HepG2 (cell line): ENCODE results near the gene EARS2. TPM values are rescaled to one million over a fixed set of nuclear protein-coding genes. Genes with fewer than 3 reads are reported as not detected.

Source experiments
- ADNP ChIP-seq: sonication (generic); formaldehyde crosslinking; IDR thresholded peaks from 2 replicates; pipeline ENCODE4 v1.4.0; 2020; ENCODE audit warnings: missing genetic modification reagents
- ARNTL ChIP-seq: sonication (generic); formaldehyde crosslinking; IDR thresholded peaks from 2 replicates; pipeline ENCODE4 v1.4.0; 2020; ENCODE audit warnings: mild to moderate bottlenecking, missing genetic modification reagents
- CREB1 ChIP-seq, 2 experiments: fragments of 450-650 bp in 1 of 2; IDR thresholded peaks; 2 replicates each; pipeline ENCODE4 v1.6.1; 2016 to 2017; ENCODE audit warnings: control low read depth in 1 of 2, mild to moderate bottlenecking in 1 of 2, missing compliant biosample characterization in 1 of 2, missing genetic modification characterization in 1 of 2
- CREM ChIP-seq, 2 experiments: sonication (generic) in 1 of 2; formaldehyde crosslinking in 1 of 2; IDR thresholded peaks; 2 replicates each; pipeline versions ENCODE4 v1.4.0 to v1.6.1; 2016 to 2020; ENCODE audit warnings: antibody characterized with exemption in 1 of 2, mild to moderate bottlenecking in 1 of 2, missing genetic modification reagents in 1 of 2
- HDAC6 ChIP-seq: fragments of 200-600 bp; sonication (generic); IDR thresholded peaks from 2 replicates; pipeline ENCODE4 v1.7.0; 2017; ENCODE audit warnings: mild to moderate bottlenecking, antibody characterized with exemption, low read length, low read depth
- ISL2 ChIP-seq: sonication (generic); formaldehyde crosslinking; IDR thresholded peaks from 2 replicates; pipeline ENCODE4 v1.5.0; 2020; ENCODE audit warnings: missing genetic modification reagents
- NFRKB ChIP-seq: fragments of 450-650 bp; IDR thresholded peaks from 2 replicates; pipeline ENCODE4 v1.6.1; 2017
- TEAD3 ChIP-seq: optimal IDR thresholded peaks from 2 replicates; pipeline ENCODE3; 2016; ENCODE audit warnings: borderline replicate concordance
- TSC22D2 ChIP-seq: sonication (generic); formaldehyde crosslinking; IDR thresholded peaks from 2 replicates; pipeline ENCODE4 v1.5.1; 2020; ENCODE audit warnings: missing genetic modification reagents, mild to moderate bottlenecking, borderline replicate concordance
- XBP1 ChIP-seq: sonication (generic); formaldehyde crosslinking; IDR thresholded peaks from 2 replicates; pipeline ENCODE4 v1.5.0; 2020; ENCODE audit warnings: missing genetic modification reagents
- YEATS4 ChIP-seq: sonication (generic); formaldehyde crosslinking; IDR thresholded peaks from 2 replicates; pipeline ENCODE4 v1.4.0; 2020; ENCODE audit warnings: missing genetic modification reagents, borderline replicate concordance
- ZFP36L1 ChIP-seq: sonication (generic); formaldehyde crosslinking; IDR thresholded peaks from 2 replicates; pipeline ENCODE4 v1.8.0; 2022; ENCODE audit warnings: mild to moderate bottlenecking, missing genetic modification reagents, moderate library complexity
- ZNF772 ChIP-seq: sonication (generic); formaldehyde crosslinking; IDR thresholded peaks from 2 replicates; pipeline ENCODE4 v1.5.0; 2020; ENCODE audit warnings: mild to moderate bottlenecking, missing genetic modification reagents
- ZNF816 ChIP-seq: sonication (generic); formaldehyde crosslinking; IDR thresholded peaks from 2 replicates; pipeline ENCODE4 v1.8.0; 2022; ENCODE audit warnings: missing genetic modification reagents, mild to moderate bottlenecking, borderline replicate concordance
- ZNF850 ChIP-seq: sonication (generic); formaldehyde crosslinking; conservative IDR thresholded peaks from 2 replicates; pipeline ENCODE4 v1.9.0; 2021; ENCODE audit warnings: mild to moderate bottlenecking, missing genetic modification reagents
- ZNF891 ChIP-seq: sonication (generic); formaldehyde crosslinking; IDR thresholded peaks from 2 replicates; pipeline ENCODE4 v1.5.0; 2020; ENCODE audit warnings: mild to moderate bottlenecking, missing genetic modification reagents
- ZSCAN22 ChIP-seq: sonication (generic); formaldehyde crosslinking; IDR thresholded peaks from 2 replicates; pipeline ENCODE4 v1.4.0; 2020; ENCODE audit warnings: mild to moderate bottlenecking, missing genetic modification reagents
- polyA plus RNA-seq, 8 experiments: library from polyadenylated mRNA; depleted of rRNA in 3 of 8; stranded (reverse) in 7 of 8; unstranded in 1 of 8; fragments of >200 nt; fragmentation: Illumina TruSeq in 4 of 8; extraction: Trizol in 4 of 8; gene quantifications; 2 replicates each; pipeline versions ENCODE4 v1.2.1 to v1.2.3, GENCODE V29; 2011 to 2016; ENCODE audit warnings: low read depth in 4 of 8, missing spikeins in 1 of 8, mixed read lengths in 1 of 8; ENCODE audit not compliant: insufficient read depth in 1 of 8
- total RNA-seq, 5 experiments: library from RNA; depleted of rRNA; stranded (reverse); fragments of >200 nt; fragmentation: Illumina TruSeq; extraction: Trizol; gene quantifications; 2 replicates each; pipeline ENCODE4 v1.2.3, GENCODE V29; 2016; ENCODE audit warnings: low read depth in 1 of 5
- TF ChIP-seq, protein P1 (sequence below): sonication (generic); formaldehyde crosslinking; IDR thresholded peaks from 2 replicates; pipeline ENCODE4 v1.4.0; 2020; ENCODE audit warnings: mild to moderate bottlenecking, missing genetic modification reagents
- TF ChIP-seq, protein P2 (sequence below): sonication (generic); formaldehyde crosslinking; conservative IDR thresholded peaks from 2 replicates; pipeline ENCODE4 v1.8.0; 2022; ENCODE audit warnings: missing genetic modification reagents
- TF ChIP-seq, protein P3 (sequence below): sonication (generic); formaldehyde crosslinking; IDR thresholded peaks from 2 replicates; pipeline ENCODE4 v1.5.0; 2020; ENCODE audit warnings: mild to moderate bottlenecking, missing genetic modification reagents
- TF ChIP-seq, protein P4 (sequence below): IDR thresholded peaks from 2 replicates; pipeline ENCODE4 v1.6.1; 2016; ENCODE audit warnings: low read depth, missing genetic modification reagents, missing compliant biosample characterization

EARS2 gene
- total and polyA plus RNA-seq, 2 of the 13 experiments (the other 11 are each of a cell fraction or from before 2014, with no cell fraction given) = 49.4 to 80.4 TPM

DNA sequence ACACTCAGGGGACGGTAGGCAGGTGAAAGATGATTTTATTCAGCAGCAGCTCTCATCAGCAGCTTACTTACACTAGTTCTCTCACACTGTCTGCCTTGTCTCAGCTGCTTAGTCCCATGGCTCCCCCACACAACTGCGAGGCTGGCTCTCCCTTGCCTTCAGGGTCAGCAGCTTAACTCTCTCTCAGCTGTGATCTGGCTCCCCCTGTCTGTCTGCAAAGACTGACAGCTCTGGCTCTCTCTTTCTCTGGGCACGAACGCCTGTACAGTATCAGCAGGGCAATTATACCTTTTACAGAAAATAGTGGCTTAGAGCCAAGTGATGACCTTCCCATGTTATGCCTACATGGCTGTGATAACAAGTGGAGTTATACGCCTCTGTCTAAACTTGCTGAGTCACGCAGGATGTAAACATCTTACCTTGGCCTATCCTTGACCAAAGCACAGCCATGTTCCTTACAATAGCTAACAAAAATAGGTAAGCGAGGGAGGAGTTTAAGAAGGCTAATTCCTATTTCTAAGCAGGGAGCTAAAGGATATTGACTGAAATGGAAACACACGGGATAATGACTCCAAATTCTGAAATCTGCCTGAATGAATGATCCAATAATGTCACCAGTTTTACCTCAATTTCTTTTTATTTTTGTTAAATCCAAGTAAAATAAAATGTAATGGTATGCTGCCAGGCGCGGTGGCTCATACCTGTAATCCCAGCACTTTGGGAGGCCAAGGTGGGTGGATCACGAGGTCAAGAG lies 40.0 kb upstream of the EARS2 start (continued):
- TF ChIP-seq CREB1 (IDR thresholded peaks at IDR 0.05) (no peak), CREB1 (CRISPR knock-in tag; IDR thresholded peaks at IDR 0.05) (no peak), XBP1 (CRISPR knock-in tag) (no peak), ARNTL (no peak), TSC22D2 (no peak), NFRKB (no peak), ZSCAN22 (CRISPR knock-in tag) (no peak), ZFP36L1 (no peak), ISL2 (no peak), ZNF816 (CRISPR knock-in tag) (no peak), HDAC6 (no peak), ZNF772 (CRISPR knock-in tag) (peak; percentile 32; the same call in 1 of the 2 replicates), CREM (IDR thresholded peaks at IDR 0.05) (no peak), CREM (CRISPR knock-in tag; IDR thresholded peaks at IDR 0.05) (no peak), YEATS4 (CRISPR knock-in tag) (no peak), ZNF891 (CRISPR knock-in tag) (no peak), ADNP (no peak), TEAD3 (peak; percentile 43), ZNF850 (no peak)
- TF ChIP-seq, protein P1, sequence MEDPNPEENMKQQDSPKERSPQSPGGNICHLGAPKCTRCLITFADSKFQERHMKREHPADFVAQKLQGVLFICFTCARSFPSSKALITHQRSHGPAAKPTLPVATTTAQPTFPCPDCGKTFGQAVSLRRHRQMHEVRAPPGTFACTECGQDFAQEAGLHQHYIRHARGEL (CRISPR knock-in tag) = no peak
- TF ChIP-seq, protein P2, sequence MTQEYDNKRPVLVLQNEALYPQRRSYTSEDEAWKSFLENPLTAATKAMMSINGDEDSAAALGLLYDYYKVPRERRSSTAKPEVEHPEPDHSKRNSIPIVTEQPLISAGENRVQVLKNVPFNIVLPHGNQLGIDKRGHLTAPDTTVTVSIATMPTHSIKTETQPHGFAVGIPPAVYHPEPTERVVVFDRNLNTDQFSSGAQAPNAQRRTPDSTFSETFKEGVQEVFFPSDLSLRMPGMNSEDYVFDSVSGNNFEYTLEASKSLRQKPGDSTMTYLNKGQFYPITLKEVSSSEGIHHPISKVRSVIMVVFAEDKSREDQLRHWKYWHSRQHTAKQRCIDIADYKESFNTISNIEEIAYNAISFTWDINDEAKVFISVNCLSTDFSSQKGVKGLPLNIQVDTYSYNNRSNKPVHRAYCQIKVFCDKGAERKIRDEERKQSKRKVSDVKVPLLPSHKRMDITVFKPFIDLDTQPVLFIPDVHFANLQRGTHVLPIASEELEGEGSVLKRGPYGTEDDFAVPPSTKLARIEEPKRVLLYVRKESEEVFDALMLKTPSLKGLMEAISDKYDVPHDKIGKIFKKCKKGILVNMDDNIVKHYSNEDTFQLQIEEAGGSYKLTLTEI (CRISPR knock-in tag) = no peak
- TF ChIP-seq, protein P3, sequence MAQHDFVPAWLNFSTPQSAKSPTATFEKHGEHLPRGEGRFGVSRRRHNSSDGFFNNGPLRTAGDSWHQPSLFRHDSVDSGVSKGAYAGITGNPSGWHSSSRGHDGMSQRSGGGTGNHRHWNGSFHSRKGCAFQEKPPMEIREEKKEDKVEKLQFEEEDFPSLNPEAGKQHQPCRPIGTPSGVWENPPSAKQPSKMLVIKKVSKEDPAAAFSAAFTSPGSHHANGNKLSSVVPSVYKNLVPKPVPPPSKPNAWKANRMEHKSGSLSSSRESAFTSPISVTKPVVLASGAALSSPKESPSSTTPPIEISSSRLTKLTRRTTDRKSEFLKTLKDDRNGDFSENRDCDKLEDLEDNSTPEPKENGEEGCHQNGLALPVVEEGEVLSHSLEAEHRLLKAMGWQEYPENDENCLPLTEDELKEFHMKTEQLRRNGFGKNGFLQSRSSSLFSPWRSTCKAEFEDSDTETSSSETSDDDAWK (CRISPR knock-in tag) = no peak
- TF ChIP-seq, protein P4, sequence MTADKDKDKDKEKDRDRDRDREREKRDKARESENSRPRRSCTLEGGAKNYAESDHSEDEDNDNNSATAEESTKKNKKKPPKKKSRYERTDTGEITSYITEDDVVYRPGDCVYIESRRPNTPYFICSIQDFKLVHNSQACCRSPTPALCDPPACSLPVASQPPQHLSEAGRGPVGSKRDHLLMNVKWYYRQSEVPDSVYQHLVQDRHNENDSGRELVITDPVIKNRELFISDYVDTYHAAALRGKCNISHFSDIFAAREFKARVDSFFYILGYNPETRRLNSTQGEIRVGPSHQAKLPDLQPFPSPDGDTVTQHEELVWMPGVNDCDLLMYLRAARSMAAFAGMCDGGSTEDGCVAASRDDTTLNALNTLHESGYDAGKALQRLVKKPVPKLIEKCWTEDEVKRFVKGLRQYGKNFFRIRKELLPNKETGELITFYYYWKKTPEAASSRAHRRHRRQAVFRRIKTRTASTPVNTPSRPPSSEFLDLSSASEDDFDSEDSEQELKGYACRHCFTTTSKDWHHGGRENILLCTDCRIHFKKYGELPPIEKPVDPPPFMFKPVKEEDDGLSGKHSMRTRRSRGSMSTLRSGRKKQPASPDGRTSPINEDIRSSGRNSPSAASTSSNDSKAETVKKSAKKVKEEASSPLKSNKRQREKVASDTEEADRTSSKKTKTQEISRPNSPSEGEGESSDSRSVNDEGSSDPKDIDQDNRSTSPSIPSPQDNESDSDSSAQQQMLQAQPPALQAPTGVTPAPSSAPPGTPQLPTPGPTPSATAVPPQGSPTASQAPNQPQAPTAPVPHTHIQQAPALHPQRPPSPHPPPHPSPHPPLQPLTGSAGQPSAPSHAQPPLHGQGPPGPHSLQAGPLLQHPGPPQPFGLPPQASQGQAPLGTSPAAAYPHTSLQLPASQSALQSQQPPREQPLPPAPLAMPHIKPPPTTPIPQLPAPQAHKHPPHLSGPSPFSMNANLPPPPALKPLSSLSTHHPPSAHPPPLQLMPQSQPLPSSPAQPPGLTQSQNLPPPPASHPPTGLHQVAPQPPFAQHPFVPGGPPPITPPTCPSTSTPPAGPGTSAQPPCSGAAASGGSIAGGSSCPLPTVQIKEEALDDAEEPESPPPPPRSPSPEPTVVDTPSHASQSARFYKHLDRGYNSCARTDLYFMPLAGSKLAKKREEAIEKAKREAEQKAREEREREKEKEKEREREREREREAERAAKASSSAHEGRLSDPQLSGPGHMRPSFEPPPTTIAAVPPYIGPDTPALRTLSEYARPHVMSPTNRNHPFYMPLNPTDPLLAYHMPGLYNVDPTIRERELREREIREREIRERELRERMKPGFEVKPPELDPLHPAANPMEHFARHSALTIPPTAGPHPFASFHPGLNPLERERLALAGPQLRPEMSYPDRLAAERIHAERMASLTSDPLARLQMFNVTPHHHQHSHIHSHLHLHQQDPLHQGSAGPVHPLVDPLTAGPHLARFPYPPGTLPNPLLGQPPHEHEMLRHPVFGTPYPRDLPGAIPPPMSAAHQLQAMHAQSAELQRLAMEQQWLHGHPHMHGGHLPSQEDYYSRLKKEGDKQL = no peak
